SU-DHL-6 (cell line): ENCODE results near the gene TXNIP.

Source experiments
- EZH2phosphoT487 ChIP-seq: fragments of 200-600 bp; sonication (generic), shearing (Covaris generic); conservative IDR thresholded peaks from 2 replicates; pipeline ENCODE4 v1.6.1; 2018; ENCODE audit warnings: mild to moderate bottlenecking, antibody characterized with exemption, low read length, moderate library complexity, mixed read lengths
- TF ChIP-seq, protein P1 (sequence below): fragments of 200-600 bp; sonication (generic); IDR thresholded peaks from one replicate; pipeline ENCODE4 v1.5.1; 2017; ENCODE audit warnings: antibody characterized with exemption, mild to moderate bottlenecking, low read length, moderate library complexity; ENCODE audit not compliant: insufficient read depth, poor library complexity, severe bottlenecking

- TF ChIP-seq, protein P1, sequence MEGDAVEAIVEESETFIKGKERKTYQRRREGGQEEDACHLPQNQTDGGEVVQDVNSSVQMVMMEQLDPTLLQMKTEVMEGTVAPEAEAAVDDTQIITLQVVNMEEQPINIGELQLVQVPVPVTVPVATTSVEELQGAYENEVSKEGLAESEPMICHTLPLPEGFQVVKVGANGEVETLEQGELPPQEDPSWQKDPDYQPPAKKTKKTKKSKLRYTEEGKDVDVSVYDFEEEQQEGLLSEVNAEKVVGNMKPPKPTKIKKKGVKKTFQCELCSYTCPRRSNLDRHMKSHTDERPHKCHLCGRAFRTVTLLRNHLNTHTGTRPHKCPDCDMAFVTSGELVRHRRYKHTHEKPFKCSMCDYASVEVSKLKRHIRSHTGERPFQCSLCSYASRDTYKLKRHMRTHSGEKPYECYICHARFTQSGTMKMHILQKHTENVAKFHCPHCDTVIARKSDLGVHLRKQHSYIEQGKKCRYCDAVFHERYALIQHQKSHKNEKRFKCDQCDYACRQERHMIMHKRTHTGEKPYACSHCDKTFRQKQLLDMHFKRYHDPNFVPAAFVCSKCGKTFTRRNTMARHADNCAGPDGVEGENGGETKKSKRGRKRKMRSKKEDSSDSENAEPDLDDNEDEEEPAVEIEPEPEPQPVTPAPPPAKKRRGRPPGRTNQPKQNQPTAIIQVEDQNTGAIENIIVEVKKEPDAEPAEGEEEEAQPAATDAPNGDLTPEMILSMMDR = no peak
- no peak for TF ChIP-seq EZH2phosphoT487
Observed at GRCh38 chr1:145961425-145962156, 34.8 kb downstream of the TXNIP start.
